Neutrophil (primary cell): ENCODE results near the gene CYFIP2.

Source experiments
- H3K27ac ChIP-seq: fragments of 200-600 bp; sonication (generic); 2 replicates; pipeline ENCODE4 v1.5.1; 2016; ENCODE audit warnings: mild to moderate bottlenecking, moderate library complexity
- H3K27me3 ChIP-seq: fragments of 200-600 bp; sonication (generic); 2 replicates; pipeline ENCODE4 v1.6.0; 2016; ENCODE audit warnings: mild to moderate bottlenecking
- H3K36me3 ChIP-seq: fragments of 200-600 bp; sonication (generic); 2 replicates; pipeline ENCODE4 v1.5.1; 2017
- H3K4me1 ChIP-seq, 2 experiments: fragments of 200-600 bp in 1 of 2; sonication (generic) in 1 of 2; 1 replicate in 1 of 2; 2 replicates in 1 of 2; pipeline versions ENCODE4 v1.5.1 to v1.6.1; 2013 to 2016; ENCODE audit warnings: low read depth in 1 of 2, low read length in 1 of 2, mild to moderate bottlenecking in 1 of 2, moderate library complexity in 1 of 2; ENCODE audit not compliant: control insufficient read depth in 1 of 2, insufficient read depth in 1 of 2
- H3K4me3 ChIP-seq, 2 experiments: fragments of 200-600 bp in 1 of 2; sonication (generic) in 1 of 2; 1 replicate in 1 of 2; 2 replicates in 1 of 2; pipeline ENCODE4 v1.5.1; 2013 to 2016; ENCODE audit warnings: low read depth in 1 of 2, low read length in 1 of 2, mild to moderate bottlenecking in 1 of 2, moderate library complexity in 1 of 2
- H3K9me3 ChIP-seq: fragments of 200-600 bp; sonication (generic); 2 replicates; pipeline ENCODE4 v1.5.1; 2016
- TF ChIP-seq, protein P1 (sequence below): fragments of 200-600 bp; sonication (generic); IDR thresholded peaks from 2 replicates; pipeline ENCODE4 v1.5.1; 2016; ENCODE audit warnings: antibody characterized with exemption

Gene CYFIP2

DNA sequence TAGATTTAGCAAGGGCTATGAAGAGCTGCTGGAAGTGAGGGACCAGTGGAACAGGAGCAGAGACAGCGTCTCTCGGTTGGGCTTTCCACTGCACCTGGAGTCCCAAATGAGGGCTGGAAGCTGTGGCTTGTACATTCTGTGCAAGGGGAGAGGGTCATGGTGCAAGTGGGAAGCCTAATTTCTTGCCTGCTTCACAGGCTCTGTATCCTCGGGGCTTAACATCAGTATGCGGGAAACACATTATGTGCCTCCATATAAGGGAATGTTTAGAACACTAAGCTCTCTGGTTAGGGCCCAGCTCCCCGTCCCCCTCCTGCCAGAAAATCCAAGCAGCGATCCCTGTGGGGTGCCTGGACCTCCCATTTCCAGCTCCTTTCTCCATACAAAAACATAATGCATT is 105.0 kb downstream of the CYFIP2 start:
- H3K4me1 ChIP-seq: no peaks in the 10 kb centered on the region
- H3K36me3 ChIP-seq: peaks cover 98% of the 10 kb centered on the region
- TF ChIP-seq, protein P1, sequence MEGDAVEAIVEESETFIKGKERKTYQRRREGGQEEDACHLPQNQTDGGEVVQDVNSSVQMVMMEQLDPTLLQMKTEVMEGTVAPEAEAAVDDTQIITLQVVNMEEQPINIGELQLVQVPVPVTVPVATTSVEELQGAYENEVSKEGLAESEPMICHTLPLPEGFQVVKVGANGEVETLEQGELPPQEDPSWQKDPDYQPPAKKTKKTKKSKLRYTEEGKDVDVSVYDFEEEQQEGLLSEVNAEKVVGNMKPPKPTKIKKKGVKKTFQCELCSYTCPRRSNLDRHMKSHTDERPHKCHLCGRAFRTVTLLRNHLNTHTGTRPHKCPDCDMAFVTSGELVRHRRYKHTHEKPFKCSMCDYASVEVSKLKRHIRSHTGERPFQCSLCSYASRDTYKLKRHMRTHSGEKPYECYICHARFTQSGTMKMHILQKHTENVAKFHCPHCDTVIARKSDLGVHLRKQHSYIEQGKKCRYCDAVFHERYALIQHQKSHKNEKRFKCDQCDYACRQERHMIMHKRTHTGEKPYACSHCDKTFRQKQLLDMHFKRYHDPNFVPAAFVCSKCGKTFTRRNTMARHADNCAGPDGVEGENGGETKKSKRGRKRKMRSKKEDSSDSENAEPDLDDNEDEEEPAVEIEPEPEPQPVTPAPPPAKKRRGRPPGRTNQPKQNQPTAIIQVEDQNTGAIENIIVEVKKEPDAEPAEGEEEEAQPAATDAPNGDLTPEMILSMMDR: no peak
- no peak overlapping the region for H3K4me3 ChIP-seq
- no peak overlapping the region for H3K27ac ChIP-seq
- H3K9me3 ChIP-seq: no peaks in the 10 kb centered on the region
- no peaks in the 10 kb centered on the region for H3K27me3 ChIP-seq

DNA sequence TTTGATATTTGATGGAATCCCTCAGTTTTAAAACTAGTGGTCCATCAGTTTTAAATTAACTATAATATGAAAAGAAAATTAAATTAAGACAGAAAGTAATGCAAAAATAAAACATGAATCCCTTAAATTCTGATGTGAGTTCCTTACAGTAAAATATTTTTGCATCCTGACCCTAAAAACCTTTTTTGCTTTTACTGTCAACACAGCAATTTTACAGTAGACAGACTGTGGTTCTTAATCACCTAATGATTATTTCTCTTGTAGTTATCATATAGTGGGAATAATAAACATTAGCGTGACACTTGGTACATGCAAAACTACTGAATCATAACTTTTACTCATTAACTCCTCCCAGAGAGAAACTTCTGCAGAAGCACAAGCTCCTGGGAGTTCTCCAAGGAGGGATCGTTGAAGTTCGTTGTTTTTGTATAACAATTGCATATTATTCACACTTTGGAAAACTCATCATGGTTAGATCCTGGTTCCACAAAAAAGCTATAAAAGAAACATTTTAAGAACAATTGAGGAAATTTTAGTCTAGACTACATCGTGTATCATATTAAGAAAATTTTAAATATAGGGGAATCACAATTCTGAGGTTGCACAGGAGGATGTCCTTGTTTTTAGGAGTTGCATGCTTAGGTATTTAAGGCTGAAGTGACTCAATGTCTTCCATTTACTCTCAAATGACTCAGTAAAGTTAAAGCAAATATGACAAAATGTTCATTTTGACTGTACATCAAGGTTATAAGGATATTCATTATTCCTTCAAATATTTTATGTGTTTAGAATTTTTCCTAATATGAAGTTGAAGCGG is 105.9 kb downstream of the CYFIP2 start:
- Histone ChIP-seq H3K27me3 (no peaks in the 10 kb centered on the region), H3K27ac (no peak overlapping the region), H3K36me3 (peaks cover 98% of the 10 kb centered on the region), H3K4me3 (no peak overlapping the region), H3K4me1 (no peaks in the 10 kb centered on the region), H3K9me3 (no peaks in the 10 kb centered on the region)
- TF ChIP-seq, protein P1: no peak

DNA sequence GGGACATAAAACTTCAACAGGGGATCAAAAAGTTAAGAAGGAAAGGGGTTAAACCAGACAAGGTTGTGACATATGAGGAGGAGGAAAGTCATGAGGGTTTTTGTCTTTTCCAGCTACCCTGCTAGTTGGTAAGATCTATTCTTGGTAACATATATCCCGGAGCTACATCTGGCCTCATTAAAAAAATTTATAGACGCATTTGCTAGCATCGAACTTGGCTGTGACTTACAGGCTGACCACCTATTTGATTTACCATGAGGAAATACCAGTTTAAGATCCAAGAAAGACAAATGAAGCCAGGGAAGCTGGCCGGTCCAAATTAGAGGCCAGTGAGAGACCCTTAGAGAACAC is 106.5 kb downstream of the CYFIP2 start:
- Histone ChIP-seq H3K27me3 (no peaks in the 10 kb centered on the region), H3K36me3 (peaks cover 98% of the 10 kb centered on the region), H3K4me1 (no peaks in the 10 kb centered on the region)

DNA sequence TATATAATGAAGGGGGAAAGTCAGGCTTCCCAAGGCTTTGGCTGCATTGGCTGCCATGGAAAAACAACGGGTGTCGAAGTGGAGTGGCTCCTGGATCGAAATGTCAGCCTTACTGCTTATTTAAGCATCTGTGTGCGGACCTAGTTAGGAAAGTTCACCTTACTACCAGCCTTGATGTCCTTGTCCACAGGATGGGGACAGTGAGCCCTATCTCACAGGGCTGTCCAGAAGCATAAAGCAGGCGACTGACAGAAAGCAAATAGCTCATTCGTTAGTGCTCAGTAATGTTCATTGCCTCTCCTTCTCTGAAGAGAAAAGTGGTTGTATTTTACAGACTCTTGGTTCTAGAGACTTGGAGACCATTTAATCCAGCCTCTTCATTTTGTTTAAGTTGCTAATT is 112.6 kb downstream of the CYFIP2 start:
- Histone ChIP-seq H3K4me1 (no peaks in the 10 kb centered on the region), H3K9me3 (no peaks in the 10 kb centered on the region), H3K36me3 (peaks cover 96% of the 10 kb centered on the region), H3K27me3 (no peaks in the 10 kb centered on the region), H3K4me3 (no peak overlapping the region), H3K27ac (no peak overlapping the region)
- TF ChIP-seq, protein P1: no peak

More for the DNA sequence above, 106.5 kb downstream of the CYFIP2 start:
- TF ChIP-seq, protein P1: no peak
- Histone ChIP-seq H3K27ac (no peak overlapping the region), H3K4me3 (no peak overlapping the region), H3K9me3 (no peaks in the 10 kb centered on the region)

DNA sequence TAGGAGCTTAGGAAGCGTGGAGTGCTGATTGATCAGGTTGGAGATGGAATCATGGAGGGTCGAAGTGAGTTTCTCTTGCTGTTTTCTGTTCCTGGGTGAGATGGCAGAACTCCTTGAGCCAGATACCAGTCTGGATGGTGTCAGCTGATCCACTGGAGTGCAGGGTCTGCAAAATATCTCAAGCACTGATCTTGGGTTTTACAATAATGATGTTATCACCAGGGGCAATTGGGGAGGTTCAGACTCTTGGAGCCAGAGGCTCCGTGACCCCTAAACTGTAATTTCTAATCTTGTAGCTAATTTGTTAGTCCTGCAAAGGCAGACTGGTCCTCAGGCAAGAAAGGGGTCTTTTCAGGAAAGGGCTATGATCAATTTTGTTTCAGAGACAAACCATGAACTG is 114.1 kb downstream of the CYFIP2 start:
- Histone ChIP-seq H3K36me3 (peaks cover 96% of the 10 kb centered on the region), H3K27ac (no peak overlapping the region), H3K4me1 (no peaks in the 10 kb centered on the region), H3K4me3 (no peak overlapping the region), H3K9me3 (no peaks in the 10 kb centered on the region), H3K27me3 (no peaks in the 10 kb centered on the region)
- TF ChIP-seq, protein P1: no peak
